Measurements from ENCODE around the gene PTPRM. TPM values are rescaled to one million over a fixed set of nuclear protein-coding genes. Genes with fewer than 3 reads are reported as not detected.
A peak's percentile ranks its signal among the peaks of the same experiment; 100 is the strongest.

PTPRM gene
- total RNA-seq, 1 experiment from 2014 or later, result 32.0 TPM

DNA sequence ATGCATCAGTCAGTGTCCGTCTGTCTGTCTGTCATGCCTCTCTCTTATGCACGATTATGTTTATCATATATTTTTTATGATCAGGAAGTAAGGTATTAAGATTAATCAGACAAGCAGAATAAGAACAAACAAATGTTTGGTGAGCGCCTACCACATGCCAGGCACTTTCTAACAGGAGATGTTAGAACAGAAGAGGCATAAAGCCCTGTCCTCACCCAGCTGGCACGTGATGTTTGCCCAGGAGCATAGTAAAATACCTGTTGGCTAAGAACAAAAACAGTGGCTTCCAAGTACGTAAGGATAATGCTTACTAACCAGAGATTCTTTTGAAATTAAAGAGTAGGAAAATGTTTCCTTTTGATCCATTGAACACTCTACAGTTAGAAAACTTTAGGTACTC is 661.9 kb downstream of the PTPRM start:
- no peak for DNase-seq (ENCODE audit: low read depth)

DNA sequence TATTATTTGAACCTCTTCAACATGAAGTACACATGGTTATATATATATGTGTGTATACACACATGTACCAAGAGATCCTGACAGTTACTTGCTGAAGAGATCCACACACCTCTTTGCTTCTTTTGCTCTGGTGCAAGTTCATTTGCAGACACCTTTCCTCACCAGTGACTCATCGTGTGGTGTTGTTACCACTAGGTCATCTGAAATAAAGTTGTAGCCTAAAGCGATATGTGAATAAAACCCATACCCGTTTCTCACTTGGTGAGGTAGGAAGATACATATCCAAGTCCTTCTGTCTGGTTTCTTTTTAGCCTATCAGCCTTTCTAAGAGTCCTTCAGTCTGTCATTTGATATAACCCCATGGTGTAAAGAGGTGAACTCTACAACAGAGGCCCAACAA is 662.7 kb downstream of the PTPRM start:
- DNase-seq (ENCODE audit: low read depth), result peak; percentile 83

DNA sequence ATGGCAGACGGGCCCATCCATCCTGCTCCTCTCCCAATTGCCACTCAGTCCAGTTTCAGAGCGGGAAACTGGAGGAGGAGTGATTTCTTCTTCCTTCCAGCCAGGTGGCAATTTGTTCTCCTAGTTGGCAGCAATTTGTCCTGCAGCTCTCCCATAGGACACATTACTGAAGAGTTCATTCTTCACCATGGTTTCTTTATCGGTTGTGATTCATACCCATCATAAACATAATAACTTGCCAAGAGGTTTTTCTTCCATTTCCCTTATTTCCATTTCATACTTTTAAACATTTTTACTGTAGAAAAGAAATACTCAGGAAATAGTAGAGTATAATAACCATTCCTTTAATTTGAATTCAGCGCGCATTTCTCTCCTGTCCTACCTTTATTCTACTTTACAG is 664.2 kb downstream of the PTPRM start:
- no peak for DNase-seq (ENCODE audit: low read depth)

DNA sequence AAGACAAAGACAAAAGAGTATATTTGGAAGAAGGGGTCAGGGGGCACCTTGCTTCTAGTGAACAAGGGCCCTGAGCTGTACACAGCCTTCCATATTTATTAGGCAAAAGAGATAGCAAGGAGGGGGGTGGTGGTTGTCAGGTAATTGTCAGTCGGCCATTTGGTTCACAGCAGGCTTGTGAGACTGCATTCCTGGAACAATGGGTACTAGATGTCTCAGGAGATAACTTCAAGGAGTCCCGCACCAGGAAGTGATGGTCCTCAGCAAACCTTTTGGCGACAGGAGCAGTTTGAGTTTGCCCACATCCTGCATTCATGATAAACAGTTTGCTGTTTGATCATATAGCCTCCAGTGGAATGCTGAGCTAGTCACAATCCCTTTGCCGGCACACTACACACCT is 665.7 kb downstream of the PTPRM start:
- DNase-seq (ENCODE audit: low read depth), result no peak

DNA sequence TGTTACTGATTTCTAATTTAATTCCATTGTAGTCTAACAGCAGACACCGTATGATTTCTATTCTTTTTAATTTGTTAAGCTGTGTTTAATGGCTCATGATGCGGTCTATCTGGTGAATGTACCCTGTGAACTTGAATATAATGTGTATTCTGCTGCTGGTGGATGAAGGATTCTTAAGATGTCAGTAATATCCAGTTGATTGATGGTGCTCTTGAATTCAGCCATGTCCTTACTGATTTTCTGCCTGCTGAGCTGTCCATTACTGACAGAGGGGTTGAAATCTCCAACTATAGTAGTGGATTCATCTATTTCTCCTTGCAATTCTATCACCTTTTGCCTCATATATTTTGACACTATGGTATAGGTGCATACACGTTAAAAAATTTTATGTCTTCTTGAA is 668.8 kb downstream of the PTPRM start:
- no peak for DNase-seq (ENCODE audit: low read depth)

DNA sequence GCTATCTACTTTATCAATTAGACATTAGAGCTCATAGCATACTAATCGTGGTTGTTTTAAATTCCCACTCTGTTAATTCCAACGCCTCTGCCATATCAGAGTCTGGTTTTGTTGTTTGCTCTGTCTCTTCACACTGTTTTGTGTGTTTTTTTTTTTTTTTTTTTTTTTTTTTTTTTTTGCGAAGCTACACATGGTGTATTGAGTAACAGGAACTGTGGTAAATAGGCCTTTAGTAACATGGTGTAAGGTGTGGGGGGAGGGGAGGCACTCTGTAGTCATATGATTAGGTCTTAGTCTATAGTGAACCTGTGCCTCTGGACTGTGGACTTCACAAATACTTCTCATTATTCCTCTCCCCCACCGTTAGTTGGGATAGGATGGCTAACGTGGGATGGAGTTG is 671.4 kb downstream of the PTPRM start:
- DNase-seq (ENCODE audit: low read depth), result peak; percentile 40

DNA sequence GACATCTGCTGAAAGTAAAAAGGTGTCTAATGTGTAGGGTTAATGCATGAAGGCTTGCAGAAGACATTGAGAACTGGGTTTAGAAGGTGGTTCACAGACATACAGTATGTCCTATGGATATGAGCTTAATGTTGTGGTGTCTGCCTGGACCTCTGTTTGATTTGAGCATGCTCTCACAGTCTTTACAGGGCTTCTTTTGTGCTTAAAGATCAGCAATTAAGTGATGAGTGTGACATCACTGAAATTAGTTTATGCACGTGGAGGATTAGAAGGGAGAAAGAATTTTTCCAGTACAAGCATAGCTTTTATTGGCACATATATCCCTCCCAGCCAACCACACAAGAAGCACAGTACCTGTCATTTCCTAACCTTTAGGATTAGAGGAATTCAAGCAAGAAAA is 674.6 kb downstream of the PTPRM start:
- no peak for DNase-seq (ENCODE audit: low read depth)

DNA sequence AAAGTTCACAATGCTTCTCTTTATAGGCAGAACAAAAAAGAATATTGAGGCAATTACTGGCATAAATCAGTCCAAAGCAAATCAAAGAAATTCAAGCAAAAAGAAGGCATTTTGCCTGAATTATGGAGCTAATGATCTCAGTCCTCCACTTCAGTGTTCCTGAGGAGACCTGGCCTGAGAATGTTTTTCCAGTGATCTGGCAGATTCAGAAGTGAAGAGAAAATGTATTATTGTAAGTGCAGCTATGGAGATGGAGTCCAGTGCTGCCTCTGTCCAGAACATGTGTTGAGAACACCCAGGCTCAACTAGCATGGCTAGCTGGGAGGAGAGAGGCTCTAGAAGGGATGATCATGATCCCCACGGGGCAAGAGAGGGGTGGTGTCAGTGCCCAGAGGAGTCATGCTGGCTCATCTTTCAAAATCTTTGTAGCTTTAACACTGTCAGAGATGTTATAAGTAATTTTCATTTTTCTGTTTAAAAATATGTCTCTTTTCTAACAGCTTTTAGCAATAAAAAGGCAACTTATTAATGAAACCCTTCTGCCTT is 675.1 kb downstream of the PTPRM start:
- no peak for DNase-seq (ENCODE audit: low read depth)

DNA sequence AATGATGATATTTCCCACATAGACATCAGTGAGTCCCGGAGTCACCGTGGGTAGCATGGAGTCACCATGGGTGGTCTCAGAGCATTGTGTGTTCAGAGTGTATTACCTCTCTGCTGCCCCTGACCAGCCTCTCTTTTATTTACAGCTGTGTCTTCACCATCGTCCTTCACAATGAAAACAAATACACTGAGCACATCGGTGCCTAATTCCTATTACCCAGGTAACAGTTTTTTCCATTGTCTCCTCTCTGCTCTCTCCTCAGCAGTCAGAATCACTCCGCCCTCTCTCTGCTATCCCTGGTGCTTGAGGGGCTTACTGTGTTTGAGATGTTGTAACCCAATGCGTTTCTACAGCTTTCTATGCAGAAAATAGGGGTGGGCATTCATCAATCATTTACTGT is 680.6 kb downstream of the PTPRM start:
- DNase-seq (ENCODE audit: low read depth), result no peak

DNA sequence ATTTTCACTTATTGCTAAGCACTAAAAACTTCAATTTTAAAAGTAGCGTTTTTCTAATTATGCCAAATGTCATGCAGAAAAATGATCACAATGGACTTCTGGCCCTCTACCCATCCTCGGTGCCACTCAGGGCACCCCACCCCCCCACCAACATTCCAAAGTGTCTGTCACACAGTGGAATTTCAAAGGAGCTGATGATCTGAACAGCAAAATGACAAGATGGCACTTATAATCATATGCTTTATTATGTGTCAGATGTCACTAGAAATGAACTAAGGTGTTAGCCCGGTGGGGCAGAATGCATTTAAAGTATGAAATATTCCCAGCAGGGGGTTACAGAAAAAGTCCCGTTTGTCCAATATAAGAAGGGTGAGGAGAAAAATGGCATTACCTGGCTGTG is 681.5 kb downstream of the PTPRM start:
- no peak for DNase-seq (ENCODE audit: low read depth)

DNA sequence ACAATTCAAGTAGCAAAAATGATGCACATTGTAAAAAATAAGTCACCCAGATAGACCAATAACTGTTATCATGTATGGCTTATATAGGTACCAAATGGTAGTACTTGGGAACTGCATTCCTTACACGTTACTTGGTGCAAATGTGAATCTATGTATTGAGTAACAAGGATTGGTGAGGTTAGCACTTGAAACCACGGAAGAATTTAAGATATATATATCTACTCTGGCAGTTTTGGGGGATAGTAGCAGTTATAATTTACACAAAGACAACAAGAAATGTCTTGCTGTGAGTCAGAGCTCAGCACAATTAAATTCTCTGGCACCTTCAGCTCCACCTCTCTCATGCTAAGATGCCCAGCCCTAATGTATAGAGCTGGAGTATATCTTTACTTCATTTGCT is 682.7 kb downstream of the PTPRM start:
- no peak for DNase-seq (ENCODE audit: low read depth)

DNA sequence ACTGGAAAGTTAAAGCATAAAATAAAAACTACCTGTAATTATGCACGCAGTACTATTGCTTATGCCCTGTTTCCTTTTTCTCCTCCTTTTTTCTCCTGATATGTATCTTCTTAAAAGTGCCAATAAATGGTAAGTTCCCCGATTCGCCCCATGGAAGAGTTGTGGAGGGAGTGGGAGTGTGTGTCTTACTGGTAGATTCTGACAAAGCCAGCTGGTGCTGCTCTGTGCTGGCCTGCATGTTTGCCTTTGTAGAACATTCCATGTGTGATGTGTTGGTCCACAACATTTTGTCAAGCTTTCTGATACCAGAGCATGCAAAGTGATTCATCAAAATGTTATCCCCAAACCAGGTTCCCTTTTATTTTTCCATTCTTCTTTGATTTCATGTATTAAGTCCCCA is 685.3 kb downstream of the PTPRM start:
- DNase-seq (ENCODE audit: low read depth), result no peak

DNA sequence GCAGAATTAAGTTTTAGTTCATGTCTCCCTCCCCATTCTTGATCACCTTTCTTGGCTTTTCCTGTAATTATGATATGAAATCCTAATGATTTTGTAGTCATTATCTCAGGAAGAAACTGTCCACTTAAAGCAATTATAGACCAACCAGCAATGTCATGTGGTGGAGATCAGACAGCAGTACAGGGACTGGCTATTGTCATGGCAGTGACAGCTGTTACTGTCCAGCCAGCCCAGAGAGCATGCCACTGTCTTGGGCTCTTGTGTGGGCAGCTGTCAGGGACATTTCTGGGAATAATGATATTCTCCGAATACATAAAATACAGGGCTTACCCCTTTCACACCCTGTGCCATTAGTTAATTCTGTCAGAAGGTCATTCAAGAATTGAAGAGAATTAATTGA is 686.8 kb downstream of the PTPRM start:
- no peak for DNase-seq (ENCODE audit: low read depth)

DNA sequence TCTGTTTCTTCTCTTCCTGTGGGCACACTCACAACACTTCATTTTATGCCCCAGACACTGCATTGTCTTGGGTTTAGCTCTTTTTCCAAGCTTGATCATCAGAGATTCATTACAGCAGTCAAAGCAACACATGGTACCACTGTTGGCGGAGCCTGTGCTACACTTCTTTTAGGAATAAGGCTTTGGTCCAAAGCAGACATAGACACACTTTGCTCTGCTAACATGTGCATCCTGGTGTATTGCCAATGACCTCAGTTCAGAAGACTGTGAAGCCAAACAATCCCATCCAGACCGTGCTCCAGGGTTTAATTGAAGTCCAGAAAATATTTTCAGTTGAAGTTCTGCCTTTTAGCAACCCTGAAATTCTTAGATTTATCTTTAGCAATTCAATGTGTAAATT is 687.5 kb downstream of the PTPRM start:
- DNase-seq (ENCODE audit: low read depth), result no peak

DNA sequence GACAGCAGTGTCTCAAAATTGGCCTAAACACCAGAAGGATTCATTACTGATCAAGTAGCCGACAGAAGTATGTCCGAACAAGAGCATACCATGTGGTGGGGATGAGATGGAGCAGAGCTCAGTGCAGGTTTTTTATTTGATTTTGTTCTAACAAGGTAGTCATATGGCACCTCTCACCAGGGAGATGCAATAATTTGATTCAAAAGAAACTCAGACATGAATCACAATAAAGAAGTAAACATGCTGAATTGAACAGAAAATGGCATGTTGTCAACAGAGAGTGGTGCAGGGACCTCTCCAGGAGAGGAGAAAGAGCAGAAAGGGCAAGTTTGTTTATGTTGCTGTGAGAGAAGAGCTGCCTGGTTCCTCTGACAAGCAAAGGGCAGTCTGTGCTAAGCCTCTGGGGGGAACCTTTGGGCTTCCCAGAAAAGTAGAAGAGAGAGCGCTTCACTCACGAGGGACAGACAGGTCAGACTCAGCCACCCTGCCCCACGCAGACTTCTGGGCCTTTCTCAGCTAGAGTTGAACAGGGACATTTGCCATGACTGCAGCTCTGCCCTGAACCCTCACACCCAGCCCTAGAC is 690.8 kb downstream of the PTPRM start:
- DNase-seq (ENCODE audit: low read depth), result peak; percentile 66

DNA sequence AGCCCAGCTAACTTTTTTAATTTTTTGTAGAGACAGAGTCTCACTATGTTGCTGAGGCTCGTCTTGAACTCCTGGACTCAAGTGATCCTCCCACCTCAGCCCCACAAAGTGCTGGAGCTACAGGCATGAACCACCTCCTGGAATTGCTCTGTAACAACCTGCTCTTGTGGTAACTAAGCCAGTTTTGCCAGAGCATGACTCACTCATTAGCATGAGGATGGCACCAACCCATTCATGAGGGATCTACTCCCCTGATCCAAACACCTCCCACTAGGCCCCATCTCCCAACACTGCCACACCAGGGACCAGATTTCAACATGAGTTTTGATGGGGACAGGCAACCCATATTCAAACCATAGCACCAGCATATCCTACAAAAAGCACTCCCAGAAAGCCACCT is 693.2 kb downstream of the PTPRM start:
- DNase-seq (ENCODE audit: low read depth), result peak; percentile 79

DNA sequence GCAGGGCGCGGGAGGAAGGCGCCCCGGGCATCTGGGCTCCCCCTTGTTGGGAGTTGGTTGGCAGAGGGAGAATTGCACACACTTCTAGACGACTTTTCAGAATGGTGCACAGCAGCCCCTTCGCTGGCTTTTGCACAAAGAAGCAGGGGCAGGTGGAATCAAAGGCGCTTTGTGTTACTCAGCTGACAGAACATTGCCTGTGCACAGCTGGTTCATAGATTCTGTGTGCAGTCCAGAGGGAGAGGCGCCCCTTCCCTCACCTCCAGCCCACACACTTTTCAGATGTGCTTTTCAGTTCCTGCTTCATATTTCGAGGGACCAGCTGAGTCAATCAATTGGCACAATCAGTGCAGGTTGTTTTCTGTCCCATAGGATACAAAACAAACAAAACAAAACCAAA is 693.7 kb downstream of the PTPRM start:
- DNase-seq (ENCODE audit: low read depth), result no peak

DNA sequence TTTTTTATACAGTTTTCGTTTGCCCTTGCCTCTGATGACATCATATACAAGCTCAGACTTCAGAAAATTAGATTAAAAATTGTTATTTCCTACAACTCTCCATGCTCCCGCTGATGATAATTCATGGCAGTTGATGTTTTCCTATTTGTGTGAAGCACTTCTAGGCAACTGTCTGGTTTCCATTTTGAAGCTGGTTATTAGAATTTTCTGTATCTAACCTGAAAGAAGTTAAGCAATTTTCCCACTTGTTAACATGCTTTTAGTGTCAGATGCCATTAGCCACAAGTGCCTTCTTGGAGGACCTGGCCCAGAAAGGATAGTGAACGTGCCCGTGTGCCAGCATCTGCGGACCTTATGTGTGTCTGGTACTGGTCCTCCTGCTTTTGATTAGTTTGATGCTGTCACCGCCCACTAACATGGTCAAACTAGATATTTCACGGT is 694.6 kb downstream of the PTPRM start:
- DNase-seq (ENCODE audit: low read depth), result no peak

DNA sequence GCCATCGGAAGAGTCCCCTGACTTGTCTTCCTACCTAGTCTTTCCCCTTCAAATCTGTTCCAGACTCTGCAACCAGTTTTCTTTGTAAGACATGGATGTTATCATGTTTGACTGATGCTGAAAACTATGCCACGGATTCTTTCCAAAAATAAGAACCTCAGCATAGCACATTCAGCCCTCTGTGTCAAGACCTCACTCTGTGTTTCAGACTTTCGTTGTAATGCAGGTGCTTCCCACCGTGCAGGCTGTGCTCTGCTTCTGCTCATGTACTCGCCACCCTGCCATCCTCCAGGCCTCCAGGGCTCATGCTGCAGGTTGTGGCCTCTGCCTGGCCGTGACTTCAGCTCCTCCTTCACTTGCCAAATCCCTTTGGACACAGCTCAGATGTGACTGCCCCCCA is 695.1 kb downstream of the PTPRM start:
- no peak for DNase-seq (ENCODE audit: low read depth)

DNA sequence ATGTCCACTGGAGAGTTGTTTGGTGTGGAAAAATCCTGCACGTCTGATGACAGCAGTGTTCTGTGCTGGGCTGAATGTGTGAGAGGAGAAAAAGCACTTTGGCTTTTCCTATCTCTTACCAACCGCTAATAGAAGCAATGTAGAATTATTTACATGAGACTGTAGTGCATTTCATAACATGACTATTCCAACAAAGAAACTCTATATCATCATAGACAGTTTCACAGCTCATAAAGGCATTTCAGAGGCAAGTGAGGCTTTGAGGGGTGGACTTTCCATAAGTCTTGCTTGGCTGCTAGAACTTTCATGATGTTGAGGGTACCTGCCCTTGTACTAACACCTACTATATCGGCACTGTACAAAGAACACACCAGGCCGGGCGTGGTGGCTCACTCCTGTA is 697.0 kb downstream of the PTPRM start:
- no peak for DNase-seq (ENCODE audit: low read depth)

DNA sequence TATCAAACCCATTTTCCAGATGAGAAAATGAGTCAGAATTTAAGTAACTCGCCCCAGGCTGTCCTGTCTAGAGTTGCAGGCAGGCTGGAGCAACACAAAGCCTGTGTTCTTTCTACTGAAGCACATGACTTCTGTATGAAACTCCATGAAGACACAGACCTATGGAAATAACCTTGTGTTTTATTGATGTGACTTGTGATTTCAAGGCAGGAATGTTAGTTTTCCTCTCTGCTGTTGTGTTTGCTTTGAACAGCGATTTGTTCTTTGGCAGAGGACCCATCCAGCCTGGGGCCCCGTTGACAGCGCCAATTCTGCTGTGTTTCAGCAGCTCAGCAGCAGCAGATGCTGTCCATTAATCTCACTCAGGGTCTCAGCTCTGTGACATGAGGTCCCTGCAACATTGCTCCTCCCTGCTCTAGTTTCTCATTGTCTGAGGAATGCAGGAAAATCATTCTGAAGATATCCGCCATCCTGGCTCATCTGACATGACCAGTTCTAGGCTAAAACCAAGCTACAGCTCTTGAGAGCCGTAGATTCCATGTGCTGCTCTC is 697.8 kb downstream of the PTPRM start:
- DNase-seq (ENCODE audit: low read depth), result no peak

DNA sequence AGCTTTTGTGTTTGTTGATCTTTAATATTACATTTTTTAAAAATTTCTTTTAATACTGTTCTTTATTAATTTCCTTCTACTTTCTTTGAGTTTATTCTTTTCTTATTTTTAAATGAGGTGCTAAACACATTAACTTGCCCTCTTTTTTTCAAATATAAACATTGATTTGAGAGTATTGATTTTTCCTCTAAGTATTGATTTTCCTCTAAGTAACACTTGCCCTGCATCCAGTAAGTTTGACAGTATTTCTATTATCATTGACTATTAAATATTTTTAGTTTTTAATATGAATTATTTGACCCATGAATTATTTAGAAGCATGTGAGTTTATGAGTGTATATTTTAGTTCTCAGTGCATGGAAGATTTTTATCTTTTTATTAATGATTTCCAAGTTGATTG is 705.1 kb downstream of the PTPRM start:
- DNase-seq (ENCODE audit: low read depth), result no peak

DNA sequence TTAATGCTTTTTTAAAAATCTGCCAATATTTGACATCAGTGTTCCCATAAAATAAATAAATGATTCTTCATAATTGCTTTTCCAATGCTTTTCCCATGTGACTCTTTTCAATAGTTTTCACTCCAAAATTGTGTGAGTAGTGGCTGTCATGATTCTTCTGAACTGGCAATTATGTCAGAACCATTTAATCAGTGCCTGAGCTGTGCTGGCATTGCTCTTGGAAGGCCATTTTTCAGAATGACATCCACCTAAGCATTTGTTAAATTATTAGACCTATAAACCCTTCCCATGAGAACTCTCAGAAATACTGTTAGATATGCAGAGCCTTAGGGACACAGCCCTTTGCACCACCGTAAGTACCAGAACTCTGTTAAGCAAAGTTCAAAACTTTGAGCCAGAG is 707.3 kb downstream of the PTPRM start:
- DNase-seq (ENCODE audit: low read depth), result no peak

DNA sequence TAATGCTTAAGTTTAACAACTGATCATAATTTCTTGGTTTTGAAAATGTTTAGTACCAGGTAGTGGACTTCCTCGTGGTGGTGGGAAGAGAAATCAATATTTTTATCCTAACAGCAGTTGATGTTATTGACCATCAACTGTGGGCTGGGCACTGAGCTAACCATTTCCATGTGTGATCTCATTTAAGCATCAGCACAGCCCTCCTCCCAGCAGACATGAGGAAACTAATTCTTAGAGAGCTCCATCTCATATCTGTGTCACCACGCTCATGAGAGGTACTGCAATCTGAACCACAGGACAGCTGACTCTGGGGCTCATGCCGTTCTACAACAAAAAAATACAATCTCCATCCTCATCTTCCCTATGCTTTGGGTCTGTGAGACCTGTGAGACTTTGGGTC is 709.3 kb downstream of the PTPRM start:
- no peak for DNase-seq (ENCODE audit: low read depth)
